Liver (tissue), 3 donors: ENCODE data around the gene CDK2AP2.
"Not testable (repeated sequence)": the region's sequence is repeated elsewhere in the genome, so short reads cannot be mapped to it uniquely, and the experiment has no call there.

Experiments used
- EGR1 ChIP-seq, 2 donors: IDR thresholded peaks; 2 replicates each; pipeline ENCODE4 v1.6.1; 2016 to 2018; ENCODE audit warnings: antibody characterized with exemption in 2 of 2, low read depth in 2 of 2
- HNF4A ChIP-seq, 2 donors: conservative IDR thresholded peaks; 2 replicates each; pipeline ENCODE4 v1.6.1; 2016; ENCODE audit warnings: antibody characterized with exemption in 2 of 2, mild to moderate bottlenecking in 2 of 2
- HNF4G ChIP-seq: IDR thresholded peaks from 2 replicates; pipeline ENCODE4 v1.6.1; 2016; ENCODE audit warnings: antibody characterized with exemption
- TAF1 ChIP-seq: conservative IDR thresholded peaks from 2 replicates; pipeline ENCODE4 v1.6.1; 2016; ENCODE audit warnings: antibody characterized with exemption, mild to moderate bottlenecking
- TF ChIP-seq, protein P1 (sequence below): fragments of 150-350 bp; IDR thresholded peaks from 2 replicates; pipeline ENCODE4 v1.5.1; 2017; ENCODE audit warnings: improper control_type of control experiment, low read depth, low read length; ENCODE audit not compliant: missing input control
- TF ChIP-seq, protein P2 (sequence below): IDR thresholded peaks from 2 replicates; pipeline ENCODE4 v1.6.1; 2016; ENCODE audit warnings: antibody characterized with exemption
- donor health status: healthy.
- donor health status: healthy.

DNA sequence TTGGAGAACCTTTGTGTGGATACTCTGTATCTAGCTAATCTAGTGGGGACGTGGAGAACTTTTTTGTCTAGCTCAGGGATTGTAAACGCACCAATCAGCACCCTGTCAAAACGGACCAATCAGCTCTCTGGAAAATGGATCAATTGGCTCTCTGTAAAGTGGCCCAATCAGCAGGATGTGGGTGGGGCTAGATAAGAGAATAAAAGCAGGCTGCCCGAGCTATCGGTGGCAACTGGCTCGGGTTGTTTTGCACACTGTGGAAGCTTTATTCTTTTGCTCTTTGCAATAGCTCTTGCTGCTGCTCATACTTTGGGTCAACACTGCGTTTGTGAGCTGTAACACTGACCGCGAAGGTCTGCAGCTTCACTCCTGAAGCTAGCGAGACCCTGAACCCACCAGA, 31.3 kb downstream of the CDK2AP2 start:
- not testable (repeated sequence) for TF ChIP-seq EGR1 (IDR thresholded peaks at IDR 0.05; ENCODE audit: low read depth in 2 of 2); TAF1; HNF4A (conservative IDR thresholded peaks at IDR 0.05); HNF4G
- TF ChIP-seq, protein P1, sequence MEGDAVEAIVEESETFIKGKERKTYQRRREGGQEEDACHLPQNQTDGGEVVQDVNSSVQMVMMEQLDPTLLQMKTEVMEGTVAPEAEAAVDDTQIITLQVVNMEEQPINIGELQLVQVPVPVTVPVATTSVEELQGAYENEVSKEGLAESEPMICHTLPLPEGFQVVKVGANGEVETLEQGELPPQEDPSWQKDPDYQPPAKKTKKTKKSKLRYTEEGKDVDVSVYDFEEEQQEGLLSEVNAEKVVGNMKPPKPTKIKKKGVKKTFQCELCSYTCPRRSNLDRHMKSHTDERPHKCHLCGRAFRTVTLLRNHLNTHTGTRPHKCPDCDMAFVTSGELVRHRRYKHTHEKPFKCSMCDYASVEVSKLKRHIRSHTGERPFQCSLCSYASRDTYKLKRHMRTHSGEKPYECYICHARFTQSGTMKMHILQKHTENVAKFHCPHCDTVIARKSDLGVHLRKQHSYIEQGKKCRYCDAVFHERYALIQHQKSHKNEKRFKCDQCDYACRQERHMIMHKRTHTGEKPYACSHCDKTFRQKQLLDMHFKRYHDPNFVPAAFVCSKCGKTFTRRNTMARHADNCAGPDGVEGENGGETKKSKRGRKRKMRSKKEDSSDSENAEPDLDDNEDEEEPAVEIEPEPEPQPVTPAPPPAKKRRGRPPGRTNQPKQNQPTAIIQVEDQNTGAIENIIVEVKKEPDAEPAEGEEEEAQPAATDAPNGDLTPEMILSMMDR, result not testable (repeated sequence)
- TF ChIP-seq, protein P2, sequence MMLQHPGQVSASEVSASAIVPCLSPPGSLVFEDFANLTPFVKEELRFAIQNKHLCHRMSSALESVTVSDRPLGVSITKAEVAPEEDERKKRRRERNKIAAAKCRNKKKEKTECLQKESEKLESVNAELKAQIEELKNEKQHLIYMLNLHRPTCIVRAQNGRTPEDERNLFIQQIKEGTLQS, result not testable (repeated sequence)
